Measurements from ENCODE around the gene CATSPER1.

Gene CATSPER1

GRCh38 chr11:66008095-66008467 is 18.2 kb downstream of the CATSPER1 start:
- intact Hi-C loops (cut with DNase I), result no loop called here
- DNase-seq, result no peak

GRCh38 chr11:66007201-66007634 is 19.1 kb downstream of the CATSPER1 start:
- intact Hi-C loops (cut with DNase I), result no loop called here
- DNase-seq, result peak in 2 of 10 donors; percentile 35 to 75

- DNase-seq, result peak in 2 of 10 donors; percentile 45 to 53
- intact Hi-C loops (cut with DNase I), result no loop called here
Observed at GRCh38 chr11:66006891-66007176, 19.4 kb downstream of the CATSPER1 start.

GRCh38 chr11:66006134-66006890 is 20.0 kb downstream of the CATSPER1 start:
- intact Hi-C loops (cut with DNase I), result no loop called here
- DNase-seq, result peak in 3 of 10 donors; percentile 35 to 59 (median 45)

GRCh38 chr11:66004186-66004585 is 22.1 kb downstream of the CATSPER1 start:
- intact Hi-C loops (cut with DNase I), result loop anchor here (5.0 kb wide), 2 partner anchors 43 to 292 kb away; partner anchors contain the start of genes GAL3ST3 and KAT5
- DNase-seq, result peak in 3 of 10 donors; percentile 22 to 44 (median 29)

- DNase-seq, result peak in 3 of 10 donors; percentile 13 to 43 (median 21)
- intact Hi-C loops (cut with DNase I), result loop anchor here (5.0 kb wide), 2 partner anchors 44 to 291 kb away; partner anchors contain the start of genes GAL3ST3 and KAT5
Observed at GRCh38 chr11:66003291-66003690, 23.0 kb downstream of the CATSPER1 start.

GRCh38 chr11:66002648-66003225 is 23.5 kb downstream of the CATSPER1 start:
- intact Hi-C loops (cut with DNase I), result loop anchor here (1.0 to 5.0 kb wide), 3 partner anchors 41 to 290 kb away; partner anchors contain the start of genes GAL3ST3, KAT5 and SART1
- peak in 3 of 10 donors; percentile 80 to 94 (median 91) for DNase-seq

- intact Hi-C loops (cut with DNase I), result loop anchor here (1.0 to 5.0 kb wide), 3 partner anchors 41 to 290 kb away; partner anchors contain the start of genes GAL3ST3, KAT5 and SART1
- peak; percentile 88 to 98 (median 92) for DNase-seq
Observed at GRCh38 chr11:66001942-66002647, 24.2 kb downstream of the CATSPER1 start, which contains the start of the genes BANF1 and EIF1AD. TSS of gene BANF1 (plus strand) at chr11:66002503. CDS start at chr11:66003251, 748 bp downstream. TSS of gene EIF1AD (minus strand) at chr11:66002157. CDS start at chr11:66000389, 1,768 bp downstream.

- DNase-seq, result no peak
- intact Hi-C loops (cut with DNase I), result no loop called here
Observed at GRCh38 chr11:65997286-65997685, 29.0 kb downstream of the CATSPER1 start.

GRCh38 chr11:65992056-65992455 is 34.2 kb downstream of the CATSPER1 start:
- DNase-seq, result peak in 2 of 10 donors; percentile 9 to 11
- intact Hi-C loops (cut with DNase I), result no loop called here

GRCh38 chr11:65988791-65989592 is 37.3 kb downstream of the CATSPER1 start:
- intact Hi-C loops (cut with DNase I), result loop anchor here (2.0 to 5.0 kb wide), 2 partner anchors 104 to 277 kb away; partner anchors contain the start of gene KAT5
- DNase-seq, result peak; percentile 62 to 97 (median 87)

GRCh38 chr11:65987336-65987735 is 38.9 kb downstream of the CATSPER1 start:
- intact Hi-C loops (cut with DNase I), result loop anchor here (5.0 kb wide), 1 partner anchor 275 kb away; the partner anchor contains the start of gene KAT5
- peak in 2 of 10 donors; percentile 63 to 75 for DNase-seq

GRCh38 chr11:65983589-65983987 is 42.7 kb downstream of the CATSPER1 start:
- intact Hi-C loops (cut with DNase I), result no loop called here
- DNase-seq, result peak in 1 of 10 donors; percentile 59

- intact Hi-C loops (cut with DNase I), result no loop called here
- peak in 2 of 10 donors; percentile 45 to 61 for DNase-seq
Observed at GRCh38 chr11:65982824-65983588, 43.3 kb downstream of the CATSPER1 start.

GRCh38 chr11:65981972-65982823 is 44.1 kb downstream of the CATSPER1 start:
- peak in 3 of 10 donors; percentile 50 to 56 (median 52) for DNase-seq
- intact Hi-C loops (cut with DNase I), result no loop called here

- intact Hi-C loops (cut with DNase I), result no loop called here
- peak in 3 of 10 donors; percentile 35 to 62 (median 56) for DNase-seq
Observed at GRCh38 chr11:65981101-65981740, 45.1 kb downstream of the CATSPER1 start.

- peak in 3 of 10 donors; percentile 24 to 55 (median 44) for DNase-seq
- intact Hi-C loops (cut with DNase I), result no loop called here
Observed at GRCh38 chr11:65979261-65979759, 47.0 kb downstream of the CATSPER1 start.
